HepG2 (cell line): ENCODE measurements around the gene YTHDF1. TPM values are rescaled to one million over a fixed set of nuclear protein-coding genes. Genes with fewer than 3 reads are reported as not detected.

ENCODE experiments used
- ATAC-seq: fragments of 200-7000 bp; cut with Tn5 transposase; 3 replicates; pipeline ENCODE4 v1.9.1; 2020; ENCODE audit warnings: mild to moderate bottlenecking, moderate library complexity
- BruUV-seq: library from RNA; stranded (reverse); fragments of 400-500 nt; replicated peaks from 2 replicates; lab custom pipeline; 2021; lab: Mats Ljungman, UMichigan
- CTCF ChIA-PET: fragments of 300-600 bp; formaldehyde crosslinking; extraction: SDS; loops from one replicate; lab custom pipeline; 2021; ENCODE audit warnings: low total read pairs, inconsistent platforms, low intra/inter-chr PET ratio; lab: Yijun Ruan, JAX
- POLR2A ChIA-PET: fragments of 350-600 bp; sonication (Branson Sonifier 250); formaldehyde crosslinking; loops from one replicate; lab custom pipeline; 2020; ENCODE audit warnings: antibody characterized with exemption, inconsistent platforms; lab: Yijun Ruan, JAX
- DNase-seq: peaks from one replicate; pipeline ENCODE4 v3.0.0-alpha.2; 2015; ENCODE audit warnings: low spot score
- FAIRE-seq: peaks from 3 replicates; lab custom pipeline; 2011; peaks lifted over from hg19 to GRCh38; lab: Jason Lieb, UNC
- H2AFZ ChIP-seq: one replicate; pipeline ENCODE4 v1.6.1; 2011; ENCODE audit warnings: low read length, inconsistent platforms
- H3K27ac ChIP-seq: fragments of 300-600 bp; 3 replicates; pipeline ENCODE4 v1.8.0; 2011; ENCODE audit warnings: mixed run types, mild to moderate bottlenecking, mixed read lengths, low read length, inconsistent platforms; ENCODE audit not compliant: insufficient read depth; ENCODE audit errors: extremely low read length
- H3K27me3 ChIP-seq, 2 experiments: fragments of 200-600 bp in 1 of 2; 2 replicates in 1 of 2; 3 replicates in 1 of 2; pipeline versions ENCODE4 v1.6.0 to v1.8.0; 2011; ENCODE audit warnings: low read length in 2 of 2, mild to moderate bottlenecking in 2 of 2, moderate library complexity in 2 of 2, inconsistent platforms in 1 of 2; ENCODE audit not compliant: insufficient read depth in 2 of 2, control insufficient read depth in 1 of 2
- H3K36me3 ChIP-seq, 2 experiments: fragments of 200-600 bp in 1 of 2; replicated peaks in 1 of 2; 2 replicates in 1 of 2; 3 replicates in 1 of 2; pipeline versions ENCODE4 v1.5.1 to v1.8.0; 2011; ENCODE audit warnings: low read length in 2 of 2, inconsistent platforms in 1 of 2; ENCODE audit not compliant: insufficient read depth in 2 of 2, control insufficient read depth in 1 of 2
- H3K4me1 ChIP-seq: 2 replicates; pipeline ENCODE4 v1.5.1; 2012; ENCODE audit warnings: low read length, inconsistent platforms; ENCODE audit not compliant: insufficient read depth
- H3K4me2 ChIP-seq: 2 replicates; pipeline ENCODE4 v1.6.0; 2011; ENCODE audit warnings: low read depth, low read length, inconsistent platforms
- H3K4me3 ChIP-seq, 3 experiments: fragments of 200-600 bp in 1 of 3; sonication (generic), shearing (Covaris generic) in 1 of 3; replicated peaks in 1 of 3; 2 replicates each; pipeline ENCODE4 v1.5.1; 2011 to 2016; ENCODE audit warnings: low read length in 3 of 3, inconsistent platforms in 2 of 3, low read depth in 2 of 3, mild to moderate bottlenecking in 2 of 3, control low read depth in 1 of 3, mixed read lengths in 1 of 3; ENCODE audit not compliant: insufficient read depth in 1 of 3
- H3K79me2 ChIP-seq: one replicate; pipeline ENCODE4 v1.6.1; 2011; ENCODE audit warnings: low read length, inconsistent platforms; ENCODE audit not compliant: insufficient read depth
- H3K9ac ChIP-seq: 2 replicates; pipeline ENCODE4 v1.6.0; 2011; ENCODE audit warnings: mild to moderate bottlenecking, low read depth, low read length, inconsistent platforms; ENCODE audit not compliant: insufficient read depth
- H3K9me3 ChIP-seq: 2 replicates; pipeline ENCODE4 v1.5.1; 2012; ENCODE audit warnings: mild to moderate bottlenecking, low read length
- H4K20me1 ChIP-seq: 2 replicates; pipeline ENCODE4 v1.6.0; 2011; ENCODE audit warnings: inconsistent platforms, mild to moderate bottlenecking, low read length, moderate library complexity; ENCODE audit not compliant: insufficient read depth
- CREB1 ChIP-seq, 2 experiments: fragments of 450-650 bp in 1 of 2; IDR thresholded peaks; 2 replicates each; pipeline ENCODE4 v1.6.1; 2016 to 2017; ENCODE audit warnings: control low read depth in 1 of 2, mild to moderate bottlenecking in 1 of 2, missing compliant biosample characterization in 1 of 2, missing genetic modification characterization in 1 of 2
- DZIP1 ChIP-seq: sonication (generic); formaldehyde crosslinking; IDR thresholded peaks from 2 replicates; pipeline ENCODE4 v1.5.0; 2020; ENCODE audit warnings: mild to moderate bottlenecking, missing genetic modification reagents
- FOXC1 ChIP-seq: sonication (generic); formaldehyde crosslinking; IDR thresholded peaks from 2 replicates; pipeline ENCODE4 v1.8.0; 2022; ENCODE audit warnings: mild to moderate bottlenecking, missing genetic modification reagents, borderline replicate concordance
- KDM5B ChIP-seq: sonication (generic); formaldehyde crosslinking; IDR thresholded peaks from 2 replicates; pipeline ENCODE4 v1.4.0; 2020; ENCODE audit warnings: missing genetic modification reagents, mild to moderate bottlenecking, borderline replicate concordance
- KLF6 ChIP-seq: IDR thresholded peaks from 2 replicates; pipeline ENCODE4 v1.8.0; 2016; ENCODE audit warnings: missing biosample characterization, missing genetic modification reagents
- MAFF ChIP-seq: IDR thresholded peaks from 2 replicates; pipeline ENCODE4 v1.6.1; 2011; ENCODE audit warnings: low read depth, low read length, improper control_type of control experiment
- MAFK ChIP-seq, 2 experiments: IDR thresholded peaks in 1 of 2; conservative IDR thresholded peaks in 1 of 2; 2 replicates each; pipeline ENCODE4 v1.6.1; 2011; ENCODE audit warnings: improper control_type of control experiment in 2 of 2, low read length in 2 of 2
- PBX2 ChIP-seq: IDR thresholded peaks from 2 replicates; pipeline ENCODE4 v1.6.1; 2016; ENCODE audit warnings: control low read depth
- TOPORS ChIP-seq: sonication (generic); formaldehyde crosslinking; IDR thresholded peaks from 2 replicates; pipeline ENCODE4 v1.8.0; 2023; ENCODE audit warnings: mild to moderate bottlenecking, missing genetic modification reagents
- ZNF556 ChIP-seq: sonication (generic); formaldehyde crosslinking; IDR thresholded peaks from 2 replicates; pipeline ENCODE4 v1.4.0; 2020; ENCODE audit warnings: mild to moderate bottlenecking, missing genetic modification reagents, borderline replicate concordance
- ZNF557 ChIP-seq: sonication (generic); formaldehyde crosslinking; IDR thresholded peaks from 2 replicates; pipeline ENCODE4 v1.4.0; 2020; ENCODE audit warnings: missing genetic modification reagents
- ZNF891 ChIP-seq: sonication (generic); formaldehyde crosslinking; IDR thresholded peaks from 2 replicates; pipeline ENCODE4 v1.5.0; 2020; ENCODE audit warnings: mild to moderate bottlenecking, missing genetic modification reagents
- WGBS: methylation state at CpG from one replicate; pipeline ENCODE4 v1.1.6; 2017; ENCODE audit warnings: low lambda C conversion rate; 5-methylcytosine and 5-hydroxymethylcytosine counted together
- in situ Hi-C: cut with HindIII; loops from 2 replicates; pipeline ENCODE4 v1.10.0; 2017; ENCODE audit warnings: low pct_unique_long_range_greater_than_20kb; ENCODE audit not compliant: extremely low pct_ligation_motif_present
- intact Hi-C: fragments of 100-400 bp; cut with micrococcal nuclease; formaldehyde crosslinking; loops from one replicate; pipeline ENCODE4 v1.10.0; 2022; ENCODE audit not compliant: unreplicated experiment
- polyA plus RNA-seq, 8 experiments: library from polyadenylated mRNA; depleted of rRNA in 3 of 8; stranded (reverse) in 7 of 8; unstranded in 1 of 8; fragments of >200 nt; fragmentation: Illumina TruSeq in 4 of 8; extraction: Trizol in 4 of 8; gene quantifications; 2 replicates each; pipeline versions ENCODE4 v1.2.1 to v1.2.3, GENCODE V29; 2011 to 2016; ENCODE audit warnings: low read depth in 4 of 8, missing spikeins in 1 of 8, mixed read lengths in 1 of 8; ENCODE audit not compliant: insufficient read depth in 1 of 8
- total RNA-seq, 5 experiments: library from RNA; depleted of rRNA; stranded (reverse); fragments of >200 nt; fragmentation: Illumina TruSeq; extraction: Trizol; gene quantifications; 2 replicates each; pipeline ENCODE4 v1.2.3, GENCODE V29; 2016; ENCODE audit warnings: low read depth in 1 of 5

Gene YTHDF1
- total and polyA plus RNA-seq, 2 of the 13 experiments (the other 11 are each of a cell fraction or from before 2014, with no cell fraction given): 34.5 to 37.7 TPM

GRCh38 chr20:63249891-63250290, 34.0 kb upstream of the YTHDF1 start:
- no peak for DNase-seq
- intact Hi-C loops: loop anchor here (10.0 kb wide), 1 partner anchor 195 kb away; no protein-coding TSS in a partner anchor
- no TSS peak for BruUV-seq

GRCh38 chr20:63248835-63249591, 33.1 kb upstream of the YTHDF1 start:
- Histone ChIP-seq H3K79me2 (no peaks in the 10 kb centered on the region), H2AFZ (no peak overlapping the region), H3K4me3 (no peak overlapping the region), H3K9me3 (no peaks in the 10 kb centered on the region), H4K20me1 (no peaks in the 10 kb centered on the region; the same call in 1 of the 2 replicates), H3K9ac (no peak overlapping the region), H3K27me3 (peaks cover 25 to 83% of the 10 kb centered on the region in 2 experiments), H3K4me1 (no peaks in the 10 kb centered on the region), H3K36me3 (no peaks in the 10 kb centered on the region), H3K4me2 (no peak overlapping the region), H3K27ac (no peak overlapping the region)
- ATAC-seq (no peak), FAIRE-seq (no peak), DNase-seq (no peak)
- CTCF ChIA-PET: no interaction called here
- intact Hi-C loops (loop anchor here (10.0 kb wide), 1 partner anchor 194 kb away; no protein-coding TSS in a partner anchor), in situ Hi-C loops (no loop called here)
- POLR2A ChIA-PET: no interaction called here
- no TSS peak for BruUV-seq
- 42% methylated on average over 25 of the region's 25 CpGs for WGBS
- TF ChIP-seq DZIP1: no peak
- no peak for TF ChIP-seq KDM5B (CRISPR knock-in tag)
- no peak for TF ChIP-seq PBX2
- TF ChIP-seq MAFF: peak; percentile 86
- TF ChIP-seq KLF6 (CRISPR knock-in tag): no peak
- no peak for TF ChIP-seq TOPORS (CRISPR knock-in tag)
- TF ChIP-seq ZNF557 (CRISPR knock-in tag): no peak
- TF ChIP-seq MAFK (conservative IDR thresholded peaks at IDR 0.05 in 1 of 2, IDR thresholded peaks at IDR 0.05 in 1 of 2; ENCODE audit: low read length in 2 of 2): peak; percentile 87 to 92
- no peak for TF ChIP-seq FOXC1 (CRISPR knock-in tag)

More at GRCh38 chr20:63249891-63250290, 34.0 kb upstream of the YTHDF1 start:
- ATAC-seq (no peak), FAIRE-seq (no peak)
- Histone ChIP-seq H3K9me3 (no peaks in the 10 kb centered on the region), H2AFZ (no peak overlapping the region), H3K79me2 (no peaks in the 10 kb centered on the region), H4K20me1 (no peaks in the 10 kb centered on the region; the same call in 1 of the 2 replicates), H3K36me3 (no peaks in the 10 kb centered on the region), H3K27me3 (peaks cover 25 to 80% of the 10 kb centered on the region in 2 experiments), H3K9ac (no peak overlapping the region), H3K4me2 (no peak overlapping the region), H3K4me3 (no peak overlapping the region), H3K27ac (no peak overlapping the region), H3K4me1 (peaks cover 2% of the 10 kb centered on the region)
- ChIA-PET CTCF (no interaction called here), POLR2A (no interaction called here)
- TF ChIP-seq ZNF891 (CRISPR knock-in tag) (0 out of 2 replicates have a peak, but pooled peaks have one; percentile 24), CREB1 (IDR thresholded peaks at IDR 0.05) (peak; percentile 39; the same call in 1 of the 2 replicates), CREB1 (CRISPR knock-in tag; IDR thresholded peaks at IDR 0.05) (no peak), ZNF556 (CRISPR knock-in tag) (no peak)
- 69% methylated on average over 12 of the region's 15 CpGs for WGBS
- in situ Hi-C loops: no loop called here
